Measurements from ENCODE around the gene HOXA3.

DNA sequence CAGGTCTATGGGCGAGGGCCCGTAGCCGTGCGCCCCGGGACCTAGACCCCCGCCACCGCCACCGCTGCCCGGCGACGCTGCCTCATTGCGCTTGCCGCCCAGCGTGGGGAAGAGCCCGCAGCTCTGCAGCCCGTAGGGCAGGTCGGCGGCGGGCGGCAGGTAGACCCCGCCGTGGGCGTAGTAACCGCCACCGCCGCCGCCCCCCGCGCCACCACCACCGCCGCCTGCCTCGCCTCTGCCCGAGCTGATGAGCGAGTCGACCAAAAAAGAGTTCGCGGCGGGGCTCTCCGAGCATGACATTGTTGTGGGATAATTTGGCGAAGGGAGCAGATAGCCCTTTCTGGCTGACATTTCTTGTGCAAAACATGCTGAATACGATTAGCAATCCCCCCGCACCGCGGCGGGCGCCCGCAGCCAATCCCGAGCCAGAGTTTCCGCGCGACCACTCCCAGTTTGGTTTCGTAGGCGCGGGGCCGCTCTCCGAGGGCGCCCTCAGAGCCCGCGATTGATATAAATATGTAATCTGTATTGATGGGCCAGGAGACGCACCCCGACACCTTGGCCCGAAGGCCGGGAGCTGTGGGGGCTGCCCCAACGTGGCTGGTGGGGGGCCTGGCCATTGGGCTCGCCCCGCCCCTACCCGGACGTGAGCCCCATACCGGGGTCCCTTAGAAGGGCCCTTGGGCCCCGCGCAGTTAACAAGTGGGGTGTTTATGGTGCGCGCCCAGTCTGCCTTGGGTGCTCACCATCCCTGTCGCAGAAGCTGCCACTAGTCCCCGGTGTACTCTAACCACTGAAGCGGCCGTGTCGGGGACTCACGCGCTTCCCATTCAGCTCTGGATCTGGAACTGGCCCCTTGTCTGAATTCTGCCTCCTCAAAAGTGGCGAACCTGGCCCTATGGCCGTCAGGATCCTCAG, 21.8 kb upstream of the HOXA3 start, which contains the start of gene HOXA10:
- TF ChIP-seq, protein P1, sequence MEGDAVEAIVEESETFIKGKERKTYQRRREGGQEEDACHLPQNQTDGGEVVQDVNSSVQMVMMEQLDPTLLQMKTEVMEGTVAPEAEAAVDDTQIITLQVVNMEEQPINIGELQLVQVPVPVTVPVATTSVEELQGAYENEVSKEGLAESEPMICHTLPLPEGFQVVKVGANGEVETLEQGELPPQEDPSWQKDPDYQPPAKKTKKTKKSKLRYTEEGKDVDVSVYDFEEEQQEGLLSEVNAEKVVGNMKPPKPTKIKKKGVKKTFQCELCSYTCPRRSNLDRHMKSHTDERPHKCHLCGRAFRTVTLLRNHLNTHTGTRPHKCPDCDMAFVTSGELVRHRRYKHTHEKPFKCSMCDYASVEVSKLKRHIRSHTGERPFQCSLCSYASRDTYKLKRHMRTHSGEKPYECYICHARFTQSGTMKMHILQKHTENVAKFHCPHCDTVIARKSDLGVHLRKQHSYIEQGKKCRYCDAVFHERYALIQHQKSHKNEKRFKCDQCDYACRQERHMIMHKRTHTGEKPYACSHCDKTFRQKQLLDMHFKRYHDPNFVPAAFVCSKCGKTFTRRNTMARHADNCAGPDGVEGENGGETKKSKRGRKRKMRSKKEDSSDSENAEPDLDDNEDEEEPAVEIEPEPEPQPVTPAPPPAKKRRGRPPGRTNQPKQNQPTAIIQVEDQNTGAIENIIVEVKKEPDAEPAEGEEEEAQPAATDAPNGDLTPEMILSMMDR (IDR thresholded peaks at IDR 0.05): no peak
- no peak for TF ChIP-seq POLR2A (IDR thresholded peaks at IDR 0.05)

Data from gastroesophageal sphincter (tissue), 3 donors.